Fibroblast of villous mesenchyme (primary cell): ENCODE data around the gene DNAI1. TPM values are rescaled to one million over a fixed set of nuclear protein-coding genes. Genes with fewer than 3 reads are reported as not detected.

ENCODE experiments used
- DNase-seq: peaks from one replicate; pipeline ENCODE4 v3.0.0-alpha.2; 2010; ENCODE audit warnings: low read depth
- H3K4me3 ChIP-seq: 2 replicates; pipeline ENCODE4 v1.5.1; 2011; ENCODE audit warnings: low read depth, mild to moderate bottlenecking, low read length
- CTCF ChIP-seq: IDR thresholded peaks from 2 replicates; pipeline ENCODE4 v1.5.1; 2012; ENCODE audit warnings: low read depth, mild to moderate bottlenecking, low read length; ENCODE audit not compliant: insufficient read depth
- total RNA-seq: library from RNA; depleted of rRNA; stranded (reverse); fragments of >200 nt; gene quantifications from 2 replicates; pipeline ENCODE4 v1.2.3, GENCODE V29; 2012

The DNAI1 gene
- total RNA-seq, 1 donor: under 0.01 TPM

- no peak for DNase-seq
- TF ChIP-seq CTCF: no peak
- H3K4me3 ChIP-seq: no peak overlapping the region
These were observed 78.1 kb downstream of the DNAI1 start for GRCh38 chr9:34536685-34537084.

- TF ChIP-seq CTCF: no peak
- no peak overlapping the region for H3K4me3 ChIP-seq
- peak; percentile 23 for DNase-seq
These were observed 82.2 kb downstream of the DNAI1 start for GRCh38 chr9:34540827-34541226.

- no peak overlapping the region for H3K4me3 ChIP-seq
- TF ChIP-seq CTCF: no peak
- DNase-seq: no peak
These were observed 82.9 kb downstream of the DNAI1 start for GRCh38 chr9:34541540-34541939.

GRCh38 chr9:34544035-34544434 lies 85.4 kb downstream of the DNAI1 start:
- H3K4me3 ChIP-seq: no peak overlapping the region
- no peak for TF ChIP-seq CTCF
- no peak for DNase-seq

- DNase-seq: no peak
- TF ChIP-seq CTCF: no peak
- H3K4me3 ChIP-seq: no peak overlapping the region
These were observed 86.9 kb downstream of the DNAI1 start for GRCh38 chr9:34545497-34545896.

- no peak for TF ChIP-seq CTCF
- no peak for DNase-seq
- H3K4me3 ChIP-seq: no peak overlapping the region
These were observed 87.7 kb downstream of the DNAI1 start for GRCh38 chr9:34546102-34546833.
